ENCODE data around the gene SSH3.
"Not testable (repeated sequence)": the region's sequence is repeated elsewhere in the genome, so short reads cannot be mapped to it uniquely, and the experiment has no call there.

The SSH3 gene

GRCh38 chr11:67317888-67318555 is 14.7 kb downstream of the SSH3 start:
- in situ Hi-C loops (cut with MboI; ENCODE audit: low sequenced_read_pairs, unreplicated experiment) = no loop called here
- no peak for DNase-seq (ENCODE audit: low spot score)
- TF ChIP-seq, protein P1, sequence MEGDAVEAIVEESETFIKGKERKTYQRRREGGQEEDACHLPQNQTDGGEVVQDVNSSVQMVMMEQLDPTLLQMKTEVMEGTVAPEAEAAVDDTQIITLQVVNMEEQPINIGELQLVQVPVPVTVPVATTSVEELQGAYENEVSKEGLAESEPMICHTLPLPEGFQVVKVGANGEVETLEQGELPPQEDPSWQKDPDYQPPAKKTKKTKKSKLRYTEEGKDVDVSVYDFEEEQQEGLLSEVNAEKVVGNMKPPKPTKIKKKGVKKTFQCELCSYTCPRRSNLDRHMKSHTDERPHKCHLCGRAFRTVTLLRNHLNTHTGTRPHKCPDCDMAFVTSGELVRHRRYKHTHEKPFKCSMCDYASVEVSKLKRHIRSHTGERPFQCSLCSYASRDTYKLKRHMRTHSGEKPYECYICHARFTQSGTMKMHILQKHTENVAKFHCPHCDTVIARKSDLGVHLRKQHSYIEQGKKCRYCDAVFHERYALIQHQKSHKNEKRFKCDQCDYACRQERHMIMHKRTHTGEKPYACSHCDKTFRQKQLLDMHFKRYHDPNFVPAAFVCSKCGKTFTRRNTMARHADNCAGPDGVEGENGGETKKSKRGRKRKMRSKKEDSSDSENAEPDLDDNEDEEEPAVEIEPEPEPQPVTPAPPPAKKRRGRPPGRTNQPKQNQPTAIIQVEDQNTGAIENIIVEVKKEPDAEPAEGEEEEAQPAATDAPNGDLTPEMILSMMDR (IDR thresholded peaks at IDR 0.05; ENCODE audit: borderline replicate concordance, control extremely low read depth, extremely low read depth, insufficient read depth, missing control alignments) = no peak

- DNase-seq (ENCODE audit: low spot score); in situ Hi-C loops (cut with MboI; ENCODE audit: low sequenced_read_pairs, unreplicated experiment): not testable (repeated sequence)
These were observed 15.5 kb downstream of the SSH3 start for GRCh38 chr11:67318876-67319275.

DNA sequence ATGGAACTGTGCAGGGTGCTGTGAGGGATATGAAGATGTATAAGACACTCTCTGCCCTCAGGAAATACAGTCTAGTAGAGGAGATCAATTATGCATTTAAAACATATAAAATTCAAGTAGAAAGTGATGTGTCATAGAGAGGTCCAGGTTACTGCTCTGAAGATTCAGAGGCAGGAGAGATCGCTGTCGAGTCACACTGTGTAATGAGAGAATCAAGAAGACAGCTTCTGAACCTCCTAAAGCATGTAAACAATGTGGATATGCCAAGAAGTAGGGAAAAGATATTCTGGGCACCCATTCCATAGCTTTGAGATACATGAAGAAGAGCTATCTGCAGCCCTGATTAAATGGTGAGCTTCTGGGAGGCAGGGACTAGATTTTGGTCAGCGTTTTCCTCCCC is 16.7 kb downstream of the SSH3 start:
- DNase-seq (ENCODE audit: low spot score) = no peak
- TF ChIP-seq, protein P1 (IDR thresholded peaks at IDR 0.05; ENCODE audit: borderline replicate concordance, control extremely low read depth, extremely low read depth, insufficient read depth, missing control alignments) = no peak
- in situ Hi-C loops (cut with MboI; ENCODE audit: low sequenced_read_pairs, unreplicated experiment) = no loop called here

GRCh38 chr11:67320691-67321090 is 17.4 kb downstream of the SSH3 start:
- in situ Hi-C loops (cut with MboI; ENCODE audit: low sequenced_read_pairs, unreplicated experiment) = no loop called here
- TF ChIP-seq, protein P1 (IDR thresholded peaks at IDR 0.05; ENCODE audit: borderline replicate concordance, control extremely low read depth, extremely low read depth, insufficient read depth, missing control alignments) = no peak
- no peak for DNase-seq (ENCODE audit: low spot score)

DNA sequence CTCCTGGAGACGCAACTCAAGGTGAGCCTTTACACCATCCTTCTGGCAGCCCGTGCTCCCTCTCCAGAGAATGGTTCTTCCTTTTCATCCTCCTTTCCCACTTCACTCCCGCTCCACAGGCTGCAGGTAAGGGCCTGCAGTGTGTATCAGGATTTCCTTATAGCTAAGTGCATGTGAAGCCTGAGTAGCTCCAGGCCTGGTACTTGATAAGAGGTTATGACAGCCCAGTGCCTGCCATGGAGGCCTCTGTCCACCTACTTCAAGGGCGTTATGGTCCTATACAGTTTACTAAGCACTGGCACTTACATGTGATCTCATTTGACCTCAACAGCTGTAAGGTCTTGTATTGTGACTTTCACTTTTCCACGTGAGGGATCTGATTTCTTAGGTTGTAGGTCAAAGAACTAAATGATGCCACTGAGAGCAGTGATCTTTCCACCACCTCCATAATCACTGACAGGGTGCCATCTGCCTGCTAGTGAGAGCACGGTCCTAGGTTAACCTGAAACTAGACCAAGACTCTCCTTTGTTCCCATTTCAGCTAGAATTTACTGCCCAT is 18.1 kb downstream of the SSH3 start:
- in situ Hi-C loops (cut with MboI; ENCODE audit: low sequenced_read_pairs, unreplicated experiment) = no loop called here
- DNase-seq (ENCODE audit: low spot score) = no peak
- TF ChIP-seq, protein P1 (IDR thresholded peaks at IDR 0.05; ENCODE audit: borderline replicate concordance, control extremely low read depth, extremely low read depth, insufficient read depth, missing control alignments) = no peak

- DNase-seq (ENCODE audit: low spot score) = no peak
- TF ChIP-seq, protein P1 (IDR thresholded peaks at IDR 0.05; ENCODE audit: borderline replicate concordance, control extremely low read depth, extremely low read depth, insufficient read depth, missing control alignments) = no peak
These were observed 18.7 kb downstream of the SSH3 start for GRCh38 chr11:67322049-67322448.

DNA sequence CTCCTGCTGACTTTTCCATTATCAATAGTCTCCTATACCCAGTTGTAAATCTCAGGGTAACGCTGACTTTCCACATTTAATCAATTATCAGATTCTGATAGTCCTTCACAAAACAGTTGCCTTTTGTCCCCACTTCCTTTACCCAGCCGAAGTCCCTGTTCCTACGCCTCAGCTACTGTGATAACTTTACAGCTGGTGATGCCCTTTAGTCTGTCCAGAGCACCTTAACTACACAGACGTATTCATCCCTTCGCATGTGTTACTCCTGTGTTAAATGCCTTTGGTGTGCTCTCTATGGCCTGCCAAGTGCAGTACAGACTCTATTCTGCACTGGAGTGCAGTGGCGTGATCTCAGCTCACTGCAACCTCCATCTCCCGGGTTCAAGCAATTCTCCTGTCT is 20.2 kb downstream of the SSH3 start:
- TF ChIP-seq, protein P1 (IDR thresholded peaks at IDR 0.05; ENCODE audit: borderline replicate concordance, control extremely low read depth, extremely low read depth, insufficient read depth, missing control alignments) = no peak
- in situ Hi-C loops (cut with MboI; ENCODE audit: low sequenced_read_pairs, unreplicated experiment) = no loop called here
- no peak for DNase-seq (ENCODE audit: low spot score)

More at GRCh38 chr11:67322049-67322448, 18.7 kb downstream of the SSH3 start:
- in situ Hi-C loops (cut with MboI; ENCODE audit: low sequenced_read_pairs, unreplicated experiment) = no loop called here

Data from GM13976 (cell line).